T-helper 2 cell (primary cell): ENCODE results near the gene MAGEB3.
"Not testable (repeated sequence)": the region's sequence is repeated elsewhere in the genome, so short reads cannot be mapped to it uniquely, and the experiment has no call there.

Experiments
- DNase-seq, 5 experiments: peaks; one replicate each; pipeline versions ENCODE4 v3.0.0 to v3.0.0-alpha.2; 2012 to 2022
- total RNA-seq, 2 donors: gene quantifications; one replicate each; lab custom pipeline; 2026; lab: John Stamatoyannopoulos, UW

Gene MAGEB3
- 0 reads per million in 2 donors for total RNA-seq

- DNase-seq: no peak
Measured at GRCh38 chrX:30230395-30230794, at the start of gene MAGEB3. MAGEB3 (plus strand) TSS chrX:30230657; CDS start chrX:30235925, 5,268 bp downstream.

- DNase-seq: no peak
Measured at GRCh38 chrX:30181353-30181752, 49.1 kb upstream of the MAGEB3 start.

- no peak for DNase-seq
Measured at GRCh38 chrX:30183554-30183953, 46.9 kb upstream of the MAGEB3 start.

- DNase-seq: no peak
Measured at GRCh38 chrX:30190426-30190825, 40.0 kb upstream of the MAGEB3 start.

- not testable (repeated sequence) for DNase-seq
Measured at GRCh38 chrX:30193910-30194309, 36.5 kb upstream of the MAGEB3 start.

- DNase-seq: no peak
Measured at GRCh38 chrX:30196322-30196721, 34.1 kb upstream of the MAGEB3 start.

- DNase-seq: no peak
Measured at GRCh38 chrX:30212172-30212571, 18.3 kb upstream of the MAGEB3 start.

GRCh38 chrX:30215357-30215843, 15.1 kb upstream of the MAGEB3 start, which contains the start of gene MAGEB2:
MAGEB2 (plus strand) TSS chrX:30215563; CDS start chrX:30218581, 3,018 bp downstream.
- no peak for DNase-seq

GRCh38 chrX:30217465-30217864, 13.0 kb upstream of the MAGEB3 start:
- no peak for DNase-seq

- DNase-seq: no peak
Measured at GRCh38 chrX:30219372-30219771, 11.1 kb upstream of the MAGEB3 start.

- DNase-seq: no peak
Measured at GRCh38 chrX:30220661-30221060, 9.8 kb upstream of the MAGEB3 start.

- no peak for DNase-seq
Measured at GRCh38 chrX:30224536-30224935, 5.9 kb upstream of the MAGEB3 start.

GRCh38 chrX:30228526-30228925, 1.9 kb upstream of the MAGEB3 start:
- no peak for DNase-seq

GRCh38 chrX:30241724-30242415, 11.4 kb downstream of the MAGEB3 start, which contains the start of gene MAGEB4:
MAGEB4 (plus strand) TSS chrX:30242000; CDS start chrX:30242136, 136 bp downstream.
- no peak for DNase-seq

GRCh38 chrX:30246769-30247489, 16.5 kb downstream of the MAGEB3 start, which contains the start of gene MAGEB1:
MAGEB1 (plus strand) TSS chrX:30247146; CDS start chrX:30250494, 3,348 bp downstream.
- DNase-seq: no peak

- DNase-seq: no peak
Measured at GRCh38 chrX:30248854-30249253, 18.4 kb downstream of the MAGEB3 start.

GRCh38 chrX:30253257-30253656, 22.8 kb downstream of the MAGEB3 start:
- DNase-seq: no peak

GRCh38 chrX:30259927-30260326, 29.5 kb downstream of the MAGEB3 start:
- no peak for DNase-seq

- no peak for DNase-seq
Measured at GRCh38 chrX:30261012-30261411, 30.6 kb downstream of the MAGEB3 start.

- no peak for DNase-seq
Measured at GRCh38 chrX:30262763-30263162, 32.3 kb downstream of the MAGEB3 start.

- DNase-seq: no peak
Measured at GRCh38 chrX:30270639-30271038, 40.2 kb downstream of the MAGEB3 start.

- DNase-seq: no peak
Measured at GRCh38 chrX:30275498-30275897, 45.0 kb downstream of the MAGEB3 start.

GRCh38 chrX:30278365-30278764, 47.9 kb downstream of the MAGEB3 start:
- no peak for DNase-seq

- DNase-seq: peak in 1 of 5 experiments; percentile 54
Measured at GRCh38 chrX:30280428-30280827, 50.0 kb downstream of the MAGEB3 start.
